AG20443 (cell line): Measurements from ENCODE around the gene HOXD3.
A peak's percentile ranks its signal among the peaks of the same experiment; 100 is the strongest.

Experiments
- DNase-seq: peaks from one replicate; pipeline ENCODE4 v3.0.0; 2012; ENCODE audit warnings: low spot score, mixed read lengths

HOXD3 gene

GRCh38 chr2:176149481-176149938 is 7.6 kb upstream of the HOXD3 start:
- no peak for DNase-seq

DNA sequence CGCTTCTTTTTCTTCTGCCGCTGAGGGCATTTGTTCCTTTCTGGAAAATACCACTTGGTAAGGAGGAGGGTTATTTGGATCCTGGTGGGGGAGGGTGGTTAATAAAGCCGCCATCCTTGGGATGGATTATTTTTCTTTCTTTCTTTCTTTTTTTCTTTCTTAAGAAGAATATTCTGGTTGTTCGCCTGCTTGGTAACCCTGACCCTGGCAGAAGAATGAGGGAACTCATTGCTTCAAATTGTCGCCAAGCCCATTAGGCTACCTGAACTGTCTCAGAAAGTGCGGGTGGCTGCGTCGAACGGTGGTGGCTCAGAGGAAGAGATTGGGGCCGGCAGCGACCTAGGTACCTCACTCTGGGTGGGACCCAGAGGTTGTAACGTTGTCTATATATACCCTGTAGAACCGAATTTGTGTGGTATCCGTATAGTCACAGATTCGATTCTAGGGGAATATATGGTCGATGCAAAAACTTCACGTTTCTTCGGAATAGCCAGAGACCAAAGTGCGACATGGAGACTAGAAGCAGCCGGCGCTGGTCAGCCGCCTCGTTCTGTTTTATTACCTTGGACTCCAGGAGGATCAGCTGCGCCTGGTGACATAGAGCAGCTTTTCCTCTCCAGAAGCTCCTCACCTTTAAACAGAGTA is 7.0 kb upstream of the HOXD3 start:
- DNase-seq = no peak

DNA sequence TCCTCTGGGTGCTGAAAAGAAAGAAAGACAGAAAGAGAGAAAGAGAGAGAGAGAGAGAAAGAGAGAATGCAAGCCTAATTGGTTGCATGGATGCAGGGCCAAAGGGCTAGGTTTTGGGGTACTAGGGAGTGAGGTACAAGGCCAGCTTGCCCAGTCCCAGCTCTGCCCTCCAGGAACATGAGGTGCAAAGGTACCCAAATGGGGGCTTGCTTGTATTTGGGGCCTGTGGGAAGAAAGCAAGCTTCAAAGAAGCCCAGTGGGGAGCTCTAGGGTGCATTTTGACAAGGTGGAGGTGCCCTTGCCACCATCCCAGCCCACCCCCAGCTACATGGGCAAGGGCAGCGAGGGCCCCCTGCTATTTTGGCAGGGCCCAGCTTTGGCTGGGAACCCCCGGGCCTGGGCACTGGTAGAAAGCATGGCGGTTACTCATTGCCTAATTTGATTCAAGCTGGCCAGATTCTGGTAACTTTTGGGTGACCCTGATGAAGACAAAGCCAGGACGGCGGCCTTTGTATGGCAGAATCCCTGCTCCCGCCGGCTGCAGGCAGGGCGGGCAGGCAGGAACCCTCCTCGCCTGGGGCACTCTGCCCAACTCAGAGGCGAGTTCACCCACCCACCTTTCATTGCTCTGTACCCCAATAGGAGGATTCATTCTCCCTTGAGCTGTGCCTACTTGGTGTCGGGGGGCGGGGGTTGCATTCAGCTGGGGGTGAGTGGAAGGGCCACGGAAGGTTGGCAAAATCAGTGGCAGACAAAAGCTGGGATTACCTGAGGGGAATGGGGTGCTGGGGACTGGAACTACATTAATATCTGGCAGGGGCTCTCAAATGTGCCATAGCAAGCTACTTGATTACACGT is 6.3 kb upstream of the HOXD3 start:
- no peak for DNase-seq

DNA sequence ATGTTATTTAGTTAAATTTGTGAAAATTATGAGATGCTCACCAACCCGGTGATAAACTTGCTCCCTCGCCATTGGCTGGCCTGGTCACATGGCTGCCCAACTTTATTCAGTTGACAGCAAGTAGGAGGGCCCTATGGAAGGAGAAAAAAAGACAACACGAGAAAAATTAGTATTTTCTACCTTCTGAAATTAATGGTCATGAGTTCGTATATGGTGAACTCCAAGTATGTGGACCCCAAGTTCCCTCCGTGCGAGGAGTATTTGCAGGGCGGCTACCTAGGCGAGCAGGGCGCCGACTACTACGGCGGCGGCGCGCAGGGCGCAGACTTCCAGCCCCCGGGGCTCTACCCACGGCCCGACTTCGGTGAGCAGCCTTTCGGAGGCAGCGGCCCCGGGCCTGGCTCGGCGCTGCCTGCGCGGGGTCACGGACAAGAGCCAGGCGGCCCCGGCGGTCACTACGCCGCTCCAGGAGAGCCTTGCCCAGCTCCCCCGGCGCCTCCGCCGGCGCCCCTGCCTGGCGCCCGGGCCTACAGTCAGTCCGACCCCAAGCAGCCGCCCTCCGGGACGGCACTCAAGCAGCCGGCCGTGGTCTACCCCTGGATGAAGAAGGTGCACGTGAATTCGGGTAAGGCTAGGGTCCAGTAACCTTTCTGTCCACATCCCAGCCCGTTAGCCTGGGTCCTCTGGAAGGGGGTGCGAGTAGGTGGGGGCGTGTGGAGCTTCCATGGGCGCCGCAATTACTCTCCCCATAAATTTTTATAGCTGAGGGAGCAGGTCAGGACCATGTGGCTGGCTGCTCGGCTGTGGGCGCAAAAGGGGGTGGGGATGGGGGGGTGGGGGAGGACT is 5.4 kb upstream of the HOXD3 start, which contains the start of gene HOXD4:
TSS of gene HOXD4 (plus strand) at position 109 of the 846 bp plus-strand sequence. CDS start at position 193, 84 bp downstream.
- peak; percentile 84 for DNase-seq

- DNase-seq = peak; percentile 75
Observed at GRCh38 chr2:176152350-176153181, 4.5 kb upstream of the HOXD3 start.

DNA sequence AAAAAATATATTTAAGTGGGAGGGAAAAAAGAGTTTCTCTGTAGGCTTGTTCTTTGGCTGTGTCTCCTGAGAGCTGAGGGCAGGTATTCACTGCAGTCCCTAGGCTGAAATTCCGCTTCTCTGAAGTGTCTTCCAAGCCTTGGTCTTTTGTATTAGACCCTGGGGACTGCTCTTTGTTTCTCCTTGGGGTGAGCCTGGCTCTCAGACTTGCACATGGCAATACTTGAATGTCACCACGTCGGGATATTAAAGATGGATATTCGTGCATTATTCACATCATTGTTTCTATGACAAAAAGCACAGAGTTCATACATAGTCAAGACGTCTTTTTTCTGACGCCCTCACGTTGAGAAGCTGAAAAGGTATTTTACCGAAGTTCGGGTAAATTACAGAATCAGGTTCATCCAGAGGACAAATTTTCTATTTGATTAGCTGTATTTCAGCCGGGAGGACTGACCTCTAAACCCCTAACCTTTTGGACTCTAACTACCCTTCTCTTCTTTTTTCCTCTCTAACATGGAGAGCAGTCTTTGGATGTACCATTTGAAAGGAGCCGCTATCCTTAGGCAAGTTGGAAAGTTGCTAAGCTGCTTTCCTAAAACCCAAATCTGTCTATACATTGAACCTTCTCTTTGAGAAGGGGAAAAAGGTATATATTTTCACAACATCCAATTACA is 2.4 kb upstream of the HOXD3 start:
- no peak for DNase-seq

- DNase-seq = no peak
Observed at GRCh38 chr2:176155356-176156044, 1.6 kb upstream of the HOXD3 start.

DNA sequence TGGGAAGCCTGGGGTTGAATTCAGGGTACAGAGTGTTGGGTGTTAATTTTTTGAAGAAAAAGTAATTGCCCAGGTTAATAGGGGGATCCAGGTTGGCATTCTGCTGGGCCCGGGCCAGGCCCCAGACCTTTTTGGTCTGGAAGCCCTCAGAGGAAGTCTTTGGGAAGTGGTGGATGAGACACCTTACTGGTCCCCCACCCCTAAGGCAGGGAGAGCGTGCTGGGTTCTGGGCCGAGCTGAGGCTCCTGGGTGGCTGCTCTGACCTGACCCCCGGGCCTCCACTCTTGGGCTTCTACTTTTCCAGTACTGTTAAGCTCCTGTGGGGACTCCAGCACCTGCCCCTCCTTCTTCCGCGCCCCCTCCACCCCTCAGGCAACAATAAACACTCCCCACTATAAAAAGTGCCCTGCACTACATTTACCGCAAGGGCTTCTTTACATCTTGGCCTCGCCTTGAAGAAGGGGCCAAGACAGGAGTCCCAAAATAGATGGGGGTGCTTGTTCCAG is 753 bp upstream of the HOXD3 start:
- DNase-seq = no peak

GRCh38 chr2:176157499-176158185 is 535 bp downstream of the HOXD3 start:
- DNase-seq = peak; percentile 63

DNA sequence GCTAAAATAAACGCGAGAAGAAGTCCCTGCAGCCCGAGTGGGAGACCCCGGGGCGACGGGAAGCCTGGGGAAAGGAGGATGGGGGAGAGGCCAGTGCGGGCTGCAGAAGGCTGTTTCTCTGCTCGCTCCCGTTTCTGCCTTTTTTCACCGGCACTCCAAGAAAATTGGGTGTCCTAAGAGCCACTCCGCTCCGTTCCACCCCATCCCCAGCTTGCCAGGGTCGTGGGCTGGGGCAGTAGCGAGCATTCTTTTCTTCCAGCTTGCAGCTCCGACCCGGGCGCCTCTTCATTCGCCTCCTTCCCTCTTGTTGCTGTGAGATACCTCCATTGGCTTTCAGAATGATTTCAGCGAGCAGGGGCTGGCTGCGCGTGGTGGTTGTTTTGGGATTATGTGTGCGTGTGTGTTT is 1.1 kb downstream of the HOXD3 start:
- no peak for DNase-seq

- DNase-seq = no peak
Observed at GRCh38 chr2:176158855-176159662, 2.0 kb downstream of the HOXD3 start.

DNA sequence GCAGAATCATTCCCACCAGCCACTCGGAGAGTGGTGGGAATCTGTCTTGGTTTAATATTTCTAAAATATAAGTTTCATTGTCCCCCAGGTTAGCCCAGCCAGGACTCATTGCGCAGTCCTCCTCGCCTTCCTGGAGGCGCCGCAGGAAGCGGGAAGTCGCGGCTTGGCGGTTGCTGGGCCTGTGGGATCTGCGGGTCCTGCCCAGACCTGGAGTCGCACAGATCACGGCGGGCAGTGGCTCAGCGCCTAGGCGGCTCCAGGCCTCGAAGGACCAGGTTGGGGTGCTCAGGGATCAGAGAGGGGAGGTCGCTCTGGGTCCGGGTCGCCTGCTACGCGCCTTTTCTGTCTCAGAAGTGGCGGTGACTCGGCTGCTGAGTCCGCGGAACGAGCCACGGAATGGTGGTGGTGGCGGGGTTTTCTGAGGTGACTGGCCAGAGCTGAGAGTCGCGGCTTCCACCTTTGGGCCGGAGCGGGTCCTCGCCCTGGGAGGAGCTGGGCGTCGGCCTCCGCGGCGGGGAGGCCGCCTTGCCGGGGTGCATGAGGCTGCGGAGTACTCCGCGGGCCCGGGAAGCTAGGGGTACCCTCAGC is 2.6 kb downstream of the HOXD3 start:
- DNase-seq = no peak

DNA sequence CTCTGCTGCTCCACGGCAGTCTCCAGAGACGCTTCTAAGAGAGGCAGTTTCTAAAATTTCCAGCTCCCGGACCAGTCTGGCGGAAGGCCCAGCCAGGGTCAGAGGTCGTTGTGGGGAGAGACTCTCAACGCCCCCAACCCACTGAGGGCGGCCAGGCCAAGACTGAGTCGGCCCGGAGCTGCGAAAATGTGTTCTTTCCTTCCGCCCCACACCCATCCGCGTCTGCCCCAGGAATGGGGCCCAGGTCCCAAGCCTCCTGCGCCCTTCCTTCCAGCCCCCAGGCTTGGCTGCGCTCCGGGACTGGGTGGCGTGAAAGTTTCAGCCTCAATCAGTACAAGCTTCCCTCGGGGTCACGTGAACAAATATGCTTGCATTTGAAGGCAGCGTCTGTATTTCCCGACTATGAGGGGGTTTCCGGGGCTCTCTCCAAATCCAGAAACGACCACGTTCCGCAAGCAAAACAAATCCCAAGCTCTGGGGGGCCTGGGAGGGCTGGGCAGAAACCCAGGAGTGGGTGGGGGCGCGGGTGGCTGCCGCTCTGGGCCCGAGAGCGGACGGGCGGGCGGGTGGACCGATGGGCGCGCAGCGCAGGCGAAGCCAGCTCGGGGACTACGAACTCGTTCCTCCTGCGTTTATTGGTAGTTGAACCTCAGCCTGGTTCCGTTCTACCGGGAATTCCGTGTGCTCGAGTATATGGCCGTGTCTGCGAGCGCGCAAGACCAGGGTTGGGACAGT is 3.3 kb downstream of the HOXD3 start:
- no peak for DNase-seq

GRCh38 chr2:176160986-176161824 is 4.1 kb downstream of the HOXD3 start:
- no peak for DNase-seq

GRCh38 chr2:176161825-176162626 is 4.9 kb downstream of the HOXD3 start:
- peak; percentile 77 for DNase-seq
